ENCODE data around the gene GNPTG.

GNPTG gene

GRCh38 chr16:1333854-1334700 lies 17.7 kb upstream of the GNPTG start:
- no peak for DNase-seq (ENCODE audit: low read depth in 2 of 2)

- no peak for DNase-seq (ENCODE audit: low read depth in 2 of 2)
Observed at GRCh38 chr16:1334739-1335138, 17.0 kb upstream of the GNPTG start.

GRCh38 chr16:1335211-1335971 lies 16.3 kb upstream of the GNPTG start:
- no peak for DNase-seq (ENCODE audit: low read depth in 2 of 2)

DNA sequence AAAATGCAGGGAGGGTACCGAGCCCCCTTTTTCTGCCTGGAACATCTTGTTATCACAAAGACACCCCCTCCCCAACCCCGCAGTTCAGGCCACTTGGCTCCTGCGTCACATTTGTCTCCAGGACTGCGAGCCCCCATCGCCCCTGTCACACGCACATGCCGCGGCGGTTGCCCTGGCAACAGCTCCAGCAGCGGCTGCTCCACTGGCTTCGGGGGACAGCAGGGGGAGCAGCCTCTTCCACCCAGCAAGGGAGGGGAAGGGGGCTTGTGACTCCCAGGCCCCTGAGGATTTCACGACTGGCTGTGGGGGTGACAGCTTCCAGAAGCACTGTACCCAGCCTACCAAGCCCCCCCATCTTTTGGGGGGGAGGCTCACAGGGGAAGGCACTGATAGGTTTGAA lies 15.7 kb upstream of the GNPTG start:
- no peak for DNase-seq (ENCODE audit: low read depth in 2 of 2)

GRCh38 chr16:1336619-1337018 lies 15.1 kb upstream of the GNPTG start:
- no peak for DNase-seq (ENCODE audit: low read depth in 2 of 2)

DNA sequence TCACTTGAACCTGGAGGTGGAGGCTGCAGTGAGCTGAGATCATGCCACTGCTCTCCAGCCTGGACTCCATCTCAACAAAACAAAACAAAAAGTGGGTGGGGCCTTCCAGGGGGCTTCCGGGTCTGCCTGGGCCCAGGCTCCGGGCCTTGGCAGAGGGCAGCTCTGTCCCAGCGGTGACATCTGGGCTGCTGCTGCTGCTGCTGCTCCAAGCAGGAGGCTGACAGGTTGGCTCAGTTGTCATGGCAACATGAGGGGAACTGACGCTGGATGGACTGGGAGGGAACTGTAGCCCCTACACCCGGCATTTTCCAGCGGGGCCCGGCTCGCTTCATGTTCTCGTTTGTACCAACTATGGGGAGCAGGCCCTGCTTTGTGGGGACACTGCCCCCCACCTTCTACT lies 14.2 kb upstream of the GNPTG start:
- DNase-seq (ENCODE audit: low read depth in 2 of 2), result no peak

GRCh38 chr16:1338119-1338730 lies 13.5 kb upstream of the GNPTG start:
- DNase-seq (ENCODE audit: low read depth in 2 of 2), result no peak

GRCh38 chr16:1338855-1339675 lies 12.7 kb upstream of the GNPTG start:
- DNase-seq (ENCODE audit: low read depth in 2 of 2), result no peak

DNA sequence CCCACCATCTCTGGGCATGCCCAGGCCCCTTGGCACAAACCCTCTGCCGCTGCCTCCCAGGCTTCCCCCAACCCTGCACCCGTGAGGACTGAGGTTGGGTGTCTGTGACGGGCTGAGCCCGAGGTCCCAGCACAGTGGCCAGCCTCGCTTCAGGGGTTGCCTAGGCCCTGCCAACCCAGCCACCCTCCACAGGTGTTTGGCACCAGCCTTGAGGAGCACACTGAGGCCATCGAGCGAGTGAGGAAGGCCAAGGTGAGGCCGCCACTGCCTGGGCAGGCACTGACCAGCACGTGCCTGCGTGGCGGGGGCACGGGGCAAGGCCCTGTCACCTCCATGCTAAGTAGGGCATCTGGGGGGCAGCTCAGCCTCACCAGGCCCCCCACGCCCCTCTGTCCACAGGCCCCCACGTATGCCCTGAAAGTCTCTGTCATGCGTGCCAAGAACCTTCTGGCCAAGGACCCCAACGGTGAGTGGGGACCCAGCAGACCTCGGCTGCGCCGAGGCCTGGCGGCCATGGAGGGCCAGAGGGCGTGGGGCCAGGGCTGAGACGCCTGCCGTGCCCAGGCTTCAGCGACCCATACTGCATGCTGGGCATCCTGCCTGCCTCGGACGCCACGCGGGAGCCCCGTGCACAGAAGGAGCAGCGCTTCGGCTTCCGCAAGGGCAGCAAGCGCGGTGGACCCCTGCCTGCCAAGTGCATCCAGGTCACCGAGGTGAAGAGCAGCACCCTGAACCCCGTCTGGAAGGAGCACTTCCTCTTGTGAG lies 10.8 kb upstream of the GNPTG start:
- DNase-seq (ENCODE audit: low read depth in 2 of 2), result no peak

- no peak for DNase-seq (ENCODE audit: low read depth in 2 of 2)
Observed at GRCh38 chr16:1341495-1342420, 10.0 kb upstream of the GNPTG start.

DNA sequence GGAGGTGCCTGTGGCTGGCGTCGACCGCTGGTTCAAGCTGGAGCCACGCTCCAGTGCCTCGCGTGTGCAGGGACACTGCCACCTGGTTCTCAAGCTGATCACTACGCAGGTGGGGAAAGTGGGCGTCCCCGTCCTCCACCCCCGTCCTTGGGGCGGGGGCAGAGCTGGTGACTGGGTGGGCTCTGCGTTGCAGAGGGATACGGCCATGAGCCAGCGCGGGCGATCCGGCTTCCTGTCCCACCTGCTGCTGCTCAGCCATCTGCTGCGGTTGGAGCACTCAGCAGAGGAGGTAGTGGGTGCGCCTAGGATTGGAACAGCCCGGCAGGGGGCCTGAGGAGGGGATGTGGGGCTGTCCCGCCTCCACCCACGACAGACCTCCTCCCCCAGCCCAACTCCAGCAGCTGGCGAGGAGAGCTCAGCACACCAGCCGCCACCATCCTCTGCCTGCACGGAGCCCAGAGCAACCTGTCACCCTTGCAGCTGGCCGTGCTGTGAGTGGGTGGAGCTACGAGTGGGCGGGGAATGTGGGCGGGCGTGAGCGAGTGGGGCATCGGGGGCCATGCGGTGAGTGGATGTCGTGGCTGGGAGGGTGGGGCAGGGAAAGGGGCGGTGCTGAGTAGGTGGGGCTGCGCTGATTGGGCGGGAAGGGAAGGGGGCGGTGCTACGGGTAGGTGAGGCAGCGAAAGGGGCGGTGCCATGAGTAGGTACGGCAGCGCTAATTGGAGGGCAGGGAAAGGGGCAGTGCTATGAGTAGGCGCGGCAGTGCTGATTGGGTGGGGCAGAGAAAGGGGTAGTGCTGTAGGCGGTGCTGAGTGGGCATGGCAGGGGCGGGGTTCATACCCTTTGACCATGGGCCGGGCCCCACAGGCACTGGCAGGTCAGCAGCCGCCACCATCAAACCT lies 9.0 kb upstream of the GNPTG start:
- peak; percentile 84 to 89 for DNase-seq (ENCODE audit: low read depth in 2 of 2)

GRCh38 chr16:1343428-1344242 lies 8.1 kb upstream of the GNPTG start:
- DNase-seq (ENCODE audit: low read depth in 2 of 2), result no peak

DNA sequence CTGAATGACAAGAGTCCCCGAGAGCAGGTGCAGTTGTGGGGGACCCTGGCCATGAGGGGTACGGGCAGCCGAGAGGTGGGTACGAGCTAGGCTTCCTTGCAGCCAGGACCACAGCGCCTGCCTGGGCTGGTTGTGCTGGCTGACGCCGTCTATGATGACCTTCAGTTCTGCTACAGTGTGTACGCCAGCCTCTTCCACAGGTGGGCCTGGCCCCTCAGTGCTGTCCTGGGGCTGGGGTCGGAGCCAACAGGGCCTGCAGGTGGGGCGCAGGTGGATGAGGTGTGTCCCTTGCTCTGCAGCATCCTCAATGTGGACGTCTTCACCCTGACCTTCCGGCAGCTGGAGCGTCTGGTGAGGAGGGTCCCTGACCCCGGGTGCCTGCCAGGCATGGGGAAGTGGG lies 7.2 kb upstream of the GNPTG start:
- DNase-seq (ENCODE audit: low read depth in 2 of 2), result no peak

DNA sequence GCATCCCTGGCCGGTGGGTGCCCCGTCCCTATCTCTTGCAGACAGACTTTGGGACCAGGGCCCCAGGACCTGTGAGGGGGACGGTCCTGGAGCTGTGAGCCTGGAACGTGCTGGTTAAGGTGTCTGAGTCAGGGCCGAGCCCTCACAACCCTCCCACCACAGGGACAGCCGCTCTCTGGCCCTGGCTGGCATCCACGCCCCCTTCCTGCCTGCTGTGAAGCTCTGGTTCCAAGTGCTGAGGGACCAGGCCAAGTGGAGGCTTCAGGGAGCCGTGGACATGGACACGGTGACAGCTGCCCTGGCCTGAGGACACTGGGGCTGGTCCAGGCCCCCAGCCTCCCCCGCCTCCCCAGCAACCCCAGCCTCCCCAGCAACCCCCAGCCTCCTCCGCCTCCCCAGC lies 6.6 kb upstream of the GNPTG start:
- no peak for DNase-seq (ENCODE audit: low read depth in 2 of 2)

GRCh38 chr16:1345651-1346421 lies 5.9 kb upstream of the GNPTG start:
- DNase-seq (ENCODE audit: low read depth in 2 of 2), result no peak

- DNase-seq (ENCODE audit: low read depth in 2 of 2), result no peak
Observed at GRCh38 chr16:1346422-1347285, 5.1 kb upstream of the GNPTG start.
